NT2/D1 (cell line): Measurements from ENCODE around the gene ACTBL2.

Experiments used
- DNase-seq: peaks from one replicate; pipeline ENCODE4 v3.0.0-alpha.2; 2011; ENCODE audit warnings: low read depth, low spot score
- H3K27me3 ChIP-seq: 2 replicates; pipeline ENCODE4 v1.6.0; 2011; ENCODE audit warnings: mild to moderate bottlenecking; ENCODE audit not compliant: insufficient read length, insufficient read depth
- H3K36me3 ChIP-seq: 2 replicates; pipeline ENCODE4 v1.6.1; 2011; ENCODE audit warnings: mild to moderate bottlenecking, low read length, mixed read lengths; ENCODE audit not compliant: insufficient read depth, insufficient read length
- H3K4me1 ChIP-seq: 2 replicates; pipeline ENCODE4 v1.5.1; 2011; ENCODE audit not compliant: insufficient read depth, insufficient read length
- H3K4me3 ChIP-seq: 2 replicates; pipeline ENCODE4 v1.5.1; 2011; ENCODE audit warnings: low read depth; ENCODE audit not compliant: insufficient read length
- H3K9ac ChIP-seq: 2 replicates; pipeline ENCODE4 v1.6.0; 2011; ENCODE audit warnings: low read depth; ENCODE audit not compliant: insufficient read length
- H3K9me3 ChIP-seq: 2 replicates; pipeline ENCODE4 v1.5.1; 2011; ENCODE audit warnings: mild to moderate bottlenecking, low read length; ENCODE audit not compliant: insufficient read depth
- SUZ12 ChIP-seq: IDR thresholded peaks from 2 replicates; pipeline ENCODE4 v1.6.1; 2011; ENCODE audit not compliant: insufficient read length, insufficient read depth; ENCODE audit errors: extremely low read depth
- YY1 ChIP-seq: IDR thresholded peaks from 2 replicates; pipeline ENCODE4 v1.6.1; 2011; ENCODE audit not compliant: insufficient read length, insufficient read depth
- ZNF274 ChIP-seq: IDR thresholded peaks from 2 replicates; pipeline ENCODE4 v1.6.1; 2011; ENCODE audit warnings: mild to moderate bottlenecking, low read depth, low read length

Gene ACTBL2

DNA sequence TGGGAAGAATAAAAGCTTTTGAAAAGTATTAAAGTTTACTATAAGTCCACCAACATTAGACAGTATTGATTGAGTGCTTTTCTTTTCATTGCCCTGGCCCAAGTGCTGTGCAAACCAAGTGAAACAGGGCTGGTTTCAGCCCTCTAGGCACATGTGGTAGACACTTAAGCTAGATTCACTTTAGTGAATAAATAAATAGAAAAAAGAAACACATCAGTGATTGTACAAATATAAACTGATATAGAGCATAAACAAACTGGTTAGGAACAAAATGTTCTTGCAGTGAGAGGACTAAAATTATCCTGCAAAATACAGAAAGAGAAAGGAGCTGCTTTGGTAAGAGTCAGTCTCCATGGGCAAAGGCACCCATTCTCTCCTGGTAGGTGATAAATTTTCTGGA is 29.7 kb downstream of the ACTBL2 start:
- Histone ChIP-seq H3K4me3 (no peak overlapping the region), H3K36me3 (no peaks in the 10 kb centered on the region), H3K27me3 (no peaks in the 10 kb centered on the region), H3K9ac (no peak overlapping the region), H3K4me1 (no peaks in the 10 kb centered on the region), H3K9me3 (no peaks in the 10 kb centered on the region)
- TF ChIP-seq ZNF274 (no peak), SUZ12 (no peak), YY1 (no peak)
- DNase-seq, result no peak

DNA sequence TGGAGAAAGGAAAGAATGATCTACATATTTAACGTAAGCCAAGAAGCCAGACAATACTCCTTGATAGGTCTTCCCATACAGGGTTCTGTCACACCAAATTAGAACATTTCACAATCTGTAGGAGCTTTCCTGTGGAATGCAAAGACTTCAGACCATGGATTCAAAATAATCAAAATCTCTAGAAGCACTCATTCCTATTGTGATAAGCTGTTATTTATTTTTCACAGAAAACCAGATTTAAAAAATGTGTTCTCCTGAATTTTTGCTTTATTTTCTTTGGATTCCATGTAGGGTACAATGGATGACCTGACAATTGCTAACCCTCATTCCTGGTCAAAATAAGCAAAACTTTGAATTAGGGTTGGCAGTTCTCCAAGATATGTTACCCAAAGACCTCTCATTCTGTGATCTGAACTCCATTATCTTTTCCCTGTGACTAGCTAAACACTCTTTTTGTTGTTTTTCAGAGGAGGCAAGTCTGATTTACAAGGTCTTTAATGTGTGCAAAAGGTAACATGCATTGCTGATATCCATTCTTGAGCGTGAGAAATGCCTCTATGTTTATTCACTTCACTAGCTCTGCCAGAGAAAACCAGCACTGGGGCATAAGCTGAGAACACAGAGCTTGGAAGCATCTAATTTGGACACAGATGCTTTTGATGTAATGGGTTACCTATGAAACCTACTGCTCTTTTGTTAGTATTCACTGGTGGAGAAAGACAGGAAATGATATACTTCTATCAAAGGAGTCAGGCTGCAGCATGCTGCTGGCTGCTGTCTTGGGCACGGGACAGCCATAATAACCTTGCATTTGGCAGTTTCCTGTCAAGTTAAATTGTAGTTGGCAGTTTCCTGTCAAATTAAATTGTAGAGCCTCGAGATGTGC is 31.4 kb downstream of the ACTBL2 start:
- TF ChIP-seq ZNF274 (no peak), YY1 (no peak), SUZ12 (no peak)
- H3K36me3 ChIP-seq, result no peaks in the 10 kb centered on the region
- H3K27me3 ChIP-seq, result no peaks in the 10 kb centered on the region
- DNase-seq, result no peak
- H3K4me1 ChIP-seq, result no peaks in the 10 kb centered on the region
- H3K4me3 ChIP-seq, result no peak overlapping the region
- H3K9ac ChIP-seq, result no peak overlapping the region
- H3K9me3 ChIP-seq, result no peaks in the 10 kb centered on the region

- no peaks in the 10 kb centered on the region for H3K27me3 ChIP-seq
- no peaks in the 10 kb centered on the region for H3K9me3 ChIP-seq
- no peak overlapping the region for H3K4me3 ChIP-seq
- no peaks in the 10 kb centered on the region for H3K4me1 ChIP-seq
- TF ChIP-seq SUZ12, result no peak
- no peak for TF ChIP-seq YY1
- no peak for TF ChIP-seq ZNF274
- H3K36me3 ChIP-seq, result no peaks in the 10 kb centered on the region
- DNase-seq, result no peak
- no peak overlapping the region for H3K9ac ChIP-seq
These were observed 33.9 kb downstream of the ACTBL2 start for GRCh38 chr5:57448751-57449150.

GRCh38 chr5:57448287-57448686 is 34.3 kb downstream of the ACTBL2 start:
- H3K9ac ChIP-seq, result no peak overlapping the region
- H3K27me3 ChIP-seq, result no peaks in the 10 kb centered on the region
- no peak for DNase-seq
- H3K36me3 ChIP-seq, result no peaks in the 10 kb centered on the region
- TF ChIP-seq SUZ12 (no peak), ZNF274 (no peak), YY1 (no peak)
- no peaks in the 10 kb centered on the region for H3K9me3 ChIP-seq
- no peak overlapping the region for H3K4me3 ChIP-seq
- no peaks in the 10 kb centered on the region for H3K4me1 ChIP-seq

DNA sequence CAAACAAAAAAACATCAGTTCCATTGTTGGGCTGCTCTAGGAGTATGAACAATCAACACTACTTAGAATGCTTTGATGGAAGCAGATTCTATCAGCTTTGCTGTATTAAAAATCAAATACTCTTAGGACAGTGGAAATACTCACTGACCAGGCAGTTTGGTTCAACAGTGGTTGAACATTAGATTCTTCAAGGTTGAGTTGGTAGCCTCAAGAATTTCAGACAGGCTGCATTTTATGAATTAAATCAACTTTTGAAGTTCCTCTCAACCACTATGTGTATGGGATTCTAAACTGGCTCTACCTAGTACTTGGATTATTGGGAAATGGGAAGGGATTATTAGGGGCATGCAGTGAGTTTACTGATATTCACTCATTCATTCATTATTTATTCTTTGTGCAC is 35.0 kb downstream of the ACTBL2 start:
- Histone ChIP-seq H3K9me3 (no peaks in the 10 kb centered on the region), H3K36me3 (no peaks in the 10 kb centered on the region), H3K27me3 (no peaks in the 10 kb centered on the region), H3K4me3 (no peak overlapping the region), H3K4me1 (no peaks in the 10 kb centered on the region), H3K9ac (no peak overlapping the region)
- no peak for DNase-seq
- TF ChIP-seq ZNF274 (no peak), YY1 (no peak), SUZ12 (no peak)

GRCh38 chr5:57446966-57447365 is 35.6 kb downstream of the ACTBL2 start:
- no peaks in the 10 kb centered on the region for H3K9me3 ChIP-seq
- H3K4me1 ChIP-seq, result no peaks in the 10 kb centered on the region
- H3K27me3 ChIP-seq, result no peaks in the 10 kb centered on the region
- DNase-seq, result no peak
- TF ChIP-seq SUZ12 (no peak), YY1 (no peak), ZNF274 (no peak)
- no peaks in the 10 kb centered on the region for H3K36me3 ChIP-seq
- no peak overlapping the region for H3K4me3 ChIP-seq
- H3K9ac ChIP-seq, result no peak overlapping the region

DNA sequence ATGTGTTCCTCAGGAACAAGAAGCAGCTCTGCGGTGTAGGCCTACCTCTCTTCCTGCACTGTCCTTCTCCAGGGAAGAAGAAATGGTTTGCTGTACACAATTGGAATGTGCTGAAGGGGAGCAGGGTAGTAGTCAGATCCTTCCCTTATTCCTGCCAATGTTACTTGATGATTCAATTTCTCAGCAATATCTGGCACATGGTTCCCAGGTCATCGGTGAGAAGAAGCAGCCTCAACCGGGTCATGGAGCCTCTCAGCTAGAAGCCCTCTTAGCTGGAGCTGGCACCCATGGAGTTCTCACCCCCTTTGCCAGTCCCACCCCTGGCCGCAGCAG is 36.9 kb downstream of the ACTBL2 start:
- Histone ChIP-seq H3K27me3 (no peaks in the 10 kb centered on the region), H3K36me3 (no peaks in the 10 kb centered on the region), H3K4me1 (no peaks in the 10 kb centered on the region), H3K4me3 (no peak overlapping the region), H3K9me3 (no peaks in the 10 kb centered on the region), H3K9ac (no peak overlapping the region)
- no peak for TF ChIP-seq SUZ12
- TF ChIP-seq YY1, result no peak
- no peak for TF ChIP-seq ZNF274
- DNase-seq, result no peak
